Posterior cingulate gyrus (tissue), 11 donors: ENCODE data around the gene BMP3.
A peak's percentile ranks its signal among the peaks of the same experiment; 100 is the strongest.

Experiments
- DNase-seq, 10 donors: peaks; one replicate each; pipeline versions ENCODE4 v3.0.0 to v3.0.0-alpha.2; 2020 to 2021; ENCODE audit warnings: mixed read lengths in 3 of 10
- intact Hi-C: fragments of 100-400 bp; cut with DNase I; formaldehyde crosslinking; loops from one replicate; pipeline ENCODE4 v1.15.1; 2023

Gene BMP3

DNA sequence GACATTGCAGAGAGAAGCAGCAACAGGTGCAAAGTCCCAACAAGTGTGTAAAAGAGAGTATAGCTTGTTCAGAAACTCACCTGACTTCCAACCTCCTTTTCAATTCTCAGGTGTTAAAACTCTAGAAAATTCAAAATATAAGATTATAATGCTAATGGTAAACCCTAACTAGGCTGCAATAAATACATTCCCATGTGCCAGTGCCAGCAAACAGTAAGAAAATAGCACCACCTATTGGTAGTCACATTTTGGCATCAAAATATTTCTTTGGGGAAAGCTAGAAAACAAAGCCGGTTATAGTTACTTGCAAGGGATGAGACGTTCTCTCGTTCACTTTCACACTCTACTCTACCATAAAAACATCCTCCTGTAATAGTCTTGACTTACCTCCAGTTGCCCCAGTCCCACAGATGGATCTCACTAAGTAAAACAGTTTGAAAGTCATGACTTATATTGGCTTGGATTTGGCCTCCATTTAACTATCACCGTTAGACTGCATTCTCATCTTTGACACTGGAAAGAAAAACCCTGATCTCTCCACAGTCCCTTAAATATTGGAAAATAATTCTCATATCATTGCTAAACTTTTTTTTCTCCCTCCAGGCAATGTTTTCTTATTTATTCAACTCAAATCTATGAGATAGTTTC is 9.6 kb downstream of the BMP3 start:
- no peak for DNase-seq
- intact Hi-C loops: loop anchor here (1.0 kb wide), 1 partner anchor 679 kb away; no protein-coding TSS in a partner anchor

DNA sequence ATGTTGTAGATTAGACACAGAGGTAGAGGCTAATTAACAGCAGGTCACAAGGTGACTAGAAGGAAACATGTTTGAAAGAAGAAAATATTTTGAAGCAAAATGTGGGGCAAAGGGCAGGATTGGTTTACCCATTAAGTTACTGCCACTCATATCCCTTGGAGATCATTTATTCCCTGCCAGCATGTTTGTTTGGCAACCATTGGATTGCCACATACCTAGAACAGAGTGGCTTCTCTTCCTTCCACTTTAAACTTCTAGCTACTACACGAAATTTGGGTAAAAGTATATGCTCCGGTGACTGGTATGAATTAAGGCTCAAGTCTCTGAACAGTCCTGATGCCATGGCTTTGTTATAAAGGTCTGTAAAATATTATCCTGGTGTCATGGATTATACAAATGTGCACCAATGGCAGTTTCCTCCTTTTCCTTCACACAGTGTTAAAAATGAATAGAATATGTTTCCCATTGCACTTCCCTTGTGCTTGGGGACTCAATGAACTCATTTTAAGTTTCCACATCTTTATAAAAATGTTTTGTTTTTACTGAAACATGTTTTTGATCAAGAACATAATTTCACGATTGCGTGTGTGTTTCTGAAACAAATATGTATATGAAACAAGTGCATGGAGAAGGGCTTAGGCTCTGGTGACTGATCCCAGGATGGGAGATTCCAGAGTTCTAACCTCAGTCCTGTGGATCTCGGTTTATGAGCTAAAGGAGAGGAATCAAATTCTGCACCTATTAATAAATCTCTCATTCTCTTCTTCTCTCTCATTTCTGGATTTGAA is 12.3 kb downstream of the BMP3 start:
- intact Hi-C loops: no loop called here
- DNase-seq: no peak

DNA sequence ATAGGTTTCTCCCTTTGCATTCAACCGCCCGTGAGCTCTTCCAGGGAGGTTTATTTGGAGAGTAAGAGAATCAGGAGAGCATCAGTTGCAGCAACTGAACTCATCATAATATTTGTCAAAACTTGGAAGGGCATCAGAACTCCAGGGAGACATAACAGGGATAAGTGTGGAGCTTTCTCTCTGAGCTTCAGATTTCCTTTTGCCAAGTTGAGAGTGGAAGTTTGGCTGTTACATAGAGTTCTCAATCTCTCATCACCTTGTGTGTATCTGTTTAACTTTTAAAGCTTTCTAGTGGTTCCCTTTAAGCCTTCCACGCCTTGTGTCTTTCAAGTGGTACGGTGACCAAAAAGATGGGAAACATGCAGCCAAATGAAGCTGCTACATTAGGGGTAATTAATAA is 18.8 kb downstream of the BMP3 start:
- no peak for DNase-seq
- intact Hi-C loops: no loop called here

DNA sequence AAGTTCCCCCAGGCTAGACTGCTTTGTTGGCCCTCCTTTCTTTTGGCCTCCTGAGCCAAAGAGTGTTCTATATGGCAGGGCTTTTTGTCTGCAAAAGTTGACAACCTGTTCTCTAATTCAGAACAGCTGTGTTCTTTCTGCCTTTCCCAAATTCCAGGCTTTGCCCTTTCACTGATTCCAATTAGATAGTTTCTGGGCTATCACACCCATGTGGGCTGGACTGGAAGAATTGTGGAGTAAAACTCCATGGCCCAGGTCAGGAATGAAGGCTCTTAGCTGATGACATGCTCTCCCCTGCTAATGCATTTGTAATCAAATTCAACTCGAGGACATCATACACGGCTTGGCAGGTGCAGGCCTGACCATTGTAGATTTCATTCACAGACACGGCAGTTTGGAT is 19.4 kb downstream of the BMP3 start:
- no peak for DNase-seq
- intact Hi-C loops: no loop called here

DNA sequence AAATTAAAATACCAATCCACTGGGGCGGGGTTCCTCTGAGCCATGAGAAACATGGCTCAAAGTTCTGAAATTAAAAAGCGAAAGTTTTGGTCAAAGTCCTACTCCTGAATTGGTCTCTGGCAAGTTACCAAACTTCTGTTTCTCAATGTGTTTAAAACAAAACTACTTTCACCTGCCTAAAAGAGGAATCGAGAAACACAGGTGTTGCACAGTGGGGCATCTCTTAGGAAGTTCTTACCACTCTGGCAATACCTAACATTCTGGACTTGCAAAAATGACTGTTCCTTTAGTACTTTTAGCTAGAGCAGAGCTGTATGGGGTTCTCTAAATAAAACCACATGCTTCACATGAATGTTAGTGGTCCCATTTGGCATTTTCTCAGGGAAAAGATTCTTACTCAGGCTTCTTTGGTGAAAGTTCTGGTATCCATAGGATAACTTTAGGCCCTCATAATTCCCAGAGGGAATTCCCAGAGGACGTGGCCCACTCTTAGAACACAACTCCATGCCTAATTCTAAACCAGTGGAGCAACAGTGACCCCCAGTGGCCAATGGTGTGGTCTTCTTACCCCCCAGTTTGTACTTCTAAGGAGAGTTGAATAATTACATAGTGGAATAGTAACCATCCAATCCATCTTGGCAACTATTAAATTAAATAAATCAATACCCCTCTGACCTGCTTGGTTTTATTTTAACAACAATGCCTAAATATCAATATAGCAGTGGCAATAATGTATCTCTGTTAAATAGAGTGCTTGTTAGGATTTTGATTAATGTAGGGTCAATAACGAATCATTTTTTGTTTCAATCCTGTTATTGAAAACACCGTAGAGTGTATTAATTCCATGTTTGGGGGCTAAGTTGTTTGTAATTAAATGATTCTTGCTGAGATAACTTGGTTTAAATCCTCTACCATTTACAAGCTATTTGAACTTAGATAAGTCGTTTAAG is 21.9 kb downstream of the BMP3 start:
- peak in 7 of 10 donors; percentile 36 to 83 (median 58) for DNase-seq
- intact Hi-C loops: no loop called here

DNA sequence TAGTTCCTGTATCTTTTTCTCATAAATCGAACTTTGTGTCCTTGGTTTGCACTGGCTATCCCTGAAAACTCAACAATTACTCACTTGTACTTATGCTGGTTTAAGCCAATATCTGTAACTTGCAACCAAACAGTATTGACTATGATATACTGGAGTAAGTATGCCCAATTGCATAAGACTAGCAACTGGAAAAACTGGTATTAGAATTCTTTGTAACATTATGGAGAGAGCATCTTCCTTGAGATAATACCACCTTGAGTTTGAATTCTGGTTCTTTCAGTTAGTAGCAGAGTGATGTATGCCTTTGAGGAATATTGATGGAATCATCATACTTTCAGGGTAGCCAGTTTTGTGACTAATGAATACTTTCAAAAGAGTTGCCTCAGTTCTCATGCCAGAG is 28.1 kb downstream of the BMP3 start:
- DNase-seq: no peak
- intact Hi-C loops: no loop called here

DNA sequence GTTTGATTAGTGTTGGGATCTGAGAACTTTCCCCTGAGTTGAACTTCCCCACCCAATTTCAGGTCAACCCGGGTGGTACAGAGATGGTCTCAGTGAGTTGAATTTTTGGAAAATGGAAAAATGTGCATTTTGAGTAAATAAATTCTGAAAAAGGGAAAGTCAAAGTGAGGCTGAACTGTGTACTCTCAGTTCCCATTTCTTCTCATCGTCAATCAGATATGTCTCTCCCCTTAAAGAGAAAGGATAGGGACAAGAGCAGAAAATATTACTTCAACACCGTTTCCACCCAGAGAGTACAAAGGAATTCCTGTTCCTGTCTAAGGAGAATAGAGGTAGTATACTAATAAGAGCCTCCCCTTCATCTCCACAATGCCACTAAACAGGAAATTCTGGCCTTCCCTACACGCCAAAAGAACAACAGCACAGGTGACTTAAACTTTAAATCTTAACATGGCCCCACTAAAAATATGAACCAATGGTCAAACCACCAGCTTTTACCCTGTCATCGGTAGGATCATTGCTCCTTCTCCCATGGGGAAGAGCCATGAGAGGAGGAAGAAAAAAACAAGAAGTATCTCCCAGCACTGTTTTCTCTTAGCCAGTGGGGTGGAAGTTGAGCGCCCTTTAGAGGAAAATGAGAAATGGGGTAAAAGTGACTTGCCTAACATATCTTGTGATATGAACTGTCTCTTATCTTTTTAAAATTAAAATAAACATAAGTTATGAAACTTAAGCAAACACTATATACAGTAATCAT is 30.3 kb downstream of the BMP3 start:
- no peak for DNase-seq
- intact Hi-C loops: no loop called here

DNA sequence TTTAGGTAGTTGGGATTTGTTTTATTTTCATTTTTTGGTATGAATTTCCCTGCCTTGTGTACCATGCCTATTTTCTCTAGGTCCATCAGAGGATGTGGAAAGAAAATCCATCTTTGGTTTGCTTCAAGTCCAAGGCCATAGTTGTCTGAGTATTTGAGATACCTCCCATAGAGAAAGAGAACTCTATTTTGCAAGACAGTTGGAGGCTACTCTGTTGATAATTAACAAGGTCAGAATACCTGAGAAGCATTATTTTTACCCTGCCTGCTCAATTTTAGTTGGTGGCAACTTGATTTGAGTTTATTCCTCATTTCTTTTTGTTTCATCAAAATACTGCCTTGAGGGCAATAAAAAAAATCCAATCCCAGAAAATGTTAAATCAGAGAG is 30.8 kb downstream of the BMP3 start:
- intact Hi-C loops: no loop called here

DNA sequence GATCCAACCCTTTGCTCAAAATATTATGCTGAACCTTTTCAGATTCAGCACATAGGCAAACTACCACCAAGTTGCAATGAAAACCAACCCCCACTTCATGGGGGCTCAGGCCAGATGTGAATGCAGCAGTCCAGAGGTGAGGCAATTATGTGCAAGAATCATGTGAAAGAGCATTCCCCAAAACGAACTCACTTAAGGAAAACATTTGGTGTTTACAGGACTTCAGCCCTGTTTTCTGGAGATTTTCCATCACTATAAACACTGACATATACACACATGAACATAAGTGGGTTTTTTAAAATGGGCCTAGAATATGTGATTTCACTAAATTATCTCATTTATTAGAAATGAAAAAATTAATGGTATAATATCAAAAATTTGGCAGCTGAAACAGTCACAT is 31.5 kb downstream of the BMP3 start:
- intact Hi-C loops: no loop called here
- no peak for DNase-seq

More for the DNA sequence above, 30.8 kb downstream of the BMP3 start:
- no peak for DNase-seq

DNA sequence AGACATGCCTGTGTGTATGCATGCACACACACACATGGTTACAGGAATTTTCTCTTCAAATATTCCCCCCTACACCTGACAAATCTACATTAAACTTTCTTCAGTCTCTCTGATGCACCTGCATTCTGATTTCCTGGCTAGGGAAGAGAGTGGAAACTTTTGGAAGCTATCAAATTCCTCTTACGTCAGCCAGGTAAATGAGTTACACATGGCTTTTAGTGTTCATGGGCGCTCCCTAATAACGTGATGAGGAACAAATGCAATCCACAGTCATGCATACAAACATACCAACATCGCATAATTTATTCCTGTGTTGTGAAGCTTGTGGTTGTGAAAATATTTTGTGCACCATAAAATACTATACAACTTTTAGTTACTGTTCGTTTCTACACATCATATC is 34.9 kb downstream of the BMP3 start:
- intact Hi-C loops: loop anchor here (5.0 kb wide), 1 partner anchor 1202 kb away; no protein-coding TSS in a partner anchor
- DNase-seq: no peak

DNA sequence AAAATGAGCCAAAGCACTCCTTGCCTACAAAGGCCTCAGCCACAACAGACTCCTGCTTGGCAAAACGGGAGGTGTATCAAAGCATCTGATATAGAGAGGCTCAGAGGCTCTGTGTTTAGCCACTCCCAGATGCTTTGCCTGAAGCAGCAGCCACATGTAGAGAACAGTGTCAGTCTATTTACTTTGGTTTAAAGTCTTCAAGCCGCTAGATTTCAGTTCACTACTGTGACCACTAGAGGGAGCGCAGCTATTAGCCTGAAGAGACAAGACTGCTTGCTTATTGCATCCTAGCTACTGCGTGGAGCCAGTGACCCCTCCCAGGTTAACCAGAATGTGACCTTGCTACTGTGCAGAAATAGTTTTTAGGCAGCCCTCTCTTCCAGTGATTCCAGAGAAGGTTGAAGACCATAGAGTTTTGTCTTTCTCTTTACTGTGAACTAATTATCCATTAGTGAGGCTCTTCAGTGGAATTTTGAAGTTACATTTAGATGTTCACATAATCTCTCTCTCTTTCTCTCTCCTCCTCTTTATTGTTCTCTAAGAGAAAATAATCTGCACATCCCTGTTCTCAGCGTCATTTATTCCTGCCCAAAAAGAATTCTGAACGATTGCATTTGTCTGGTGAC is 39.3 kb downstream of the BMP3 start:
- intact Hi-C loops: loop anchor here (5.0 kb wide), 1 partner anchor 1197 kb away; no protein-coding TSS in a partner anchor

DNA sequence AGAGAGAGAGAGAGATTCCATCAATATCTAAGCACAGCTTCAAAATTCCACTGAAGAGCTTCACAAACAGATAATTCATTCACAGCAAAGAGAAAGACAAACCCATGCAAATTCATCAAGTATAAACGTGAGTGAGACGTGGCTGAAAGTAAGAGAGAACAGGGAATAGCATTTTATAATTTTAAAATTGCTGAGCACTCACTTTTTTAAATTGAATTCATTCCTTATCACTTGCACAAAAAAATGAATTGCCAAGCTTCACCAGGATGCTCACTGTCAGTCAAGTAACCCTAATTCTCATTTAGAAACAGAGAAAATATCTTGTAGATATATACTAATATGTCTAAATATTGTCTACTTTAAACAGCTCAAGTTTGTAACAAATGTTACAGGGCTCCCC is 40.5 kb downstream of the BMP3 start:
- no peak for DNase-seq
- intact Hi-C loops: no loop called here

More for the DNA sequence above, 39.3 kb downstream of the BMP3 start:
- DNase-seq: peak in 8 of 10 donors; percentile 11 to 84 (median 54)

DNA sequence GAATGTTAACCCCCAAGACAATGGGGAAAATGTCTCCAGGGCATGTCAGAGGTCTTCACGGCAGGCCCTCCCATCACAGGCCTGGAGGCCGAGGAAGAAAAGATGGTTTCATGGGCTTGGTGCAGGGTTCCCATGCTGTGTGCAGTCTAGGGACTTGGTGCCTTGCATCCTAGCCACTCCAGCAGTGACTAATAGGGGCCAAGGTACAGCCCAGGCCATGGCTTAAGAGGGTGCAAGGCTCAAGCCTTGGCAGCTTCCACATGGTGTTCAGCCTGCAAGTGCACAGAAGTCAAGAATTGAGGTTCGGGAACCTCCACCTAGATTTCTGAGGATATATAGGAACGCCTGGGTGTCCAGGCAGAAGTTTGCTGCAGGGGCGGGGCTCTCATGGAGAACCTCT is 50.6 kb downstream of the BMP3 start:
- intact Hi-C loops: no loop called here
- DNase-seq: peak in 1 of 10 donors; percentile 48

DNA sequence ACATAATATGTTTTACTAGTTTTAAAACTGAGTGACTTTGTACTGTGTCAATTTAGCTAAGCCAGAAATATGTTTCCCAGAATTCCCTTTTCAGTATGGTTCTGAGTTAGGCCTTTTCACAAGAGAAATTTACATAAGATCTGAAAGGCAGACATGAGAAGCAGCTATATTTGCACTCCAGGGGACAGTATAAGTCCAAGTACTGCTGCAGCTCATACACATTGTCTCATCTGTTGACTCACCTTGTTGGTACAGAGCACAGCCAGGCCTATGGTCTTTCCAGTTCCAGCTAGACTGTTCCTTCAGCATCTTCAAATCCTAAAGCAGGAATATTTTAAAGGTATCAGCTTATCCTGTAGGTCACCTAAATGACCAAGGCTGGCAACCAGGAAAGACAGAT is 53.5 kb downstream of the BMP3 start:
- intact Hi-C loops: no loop called here
- no peak for DNase-seq

DNA sequence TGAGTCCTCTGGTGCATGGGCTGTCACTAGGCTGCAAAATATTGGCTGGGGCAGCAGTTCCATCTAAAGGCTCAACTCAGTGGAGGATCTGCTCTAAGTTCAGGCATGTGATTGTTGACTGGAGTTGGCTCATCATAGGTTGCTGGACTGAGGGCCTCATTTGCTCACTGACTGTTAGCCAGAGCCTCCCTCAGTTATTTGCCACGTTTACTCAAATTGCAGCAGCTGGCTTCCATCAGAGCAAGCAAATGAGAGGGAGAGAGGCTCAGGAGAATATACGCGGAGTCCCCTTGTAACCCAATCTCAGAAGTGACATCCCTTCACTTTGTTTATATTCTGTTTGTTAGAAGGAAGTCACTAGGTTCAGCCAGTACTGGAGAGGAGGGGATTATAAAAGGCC is 54.1 kb downstream of the BMP3 start:
- intact Hi-C loops: no loop called here
- no peak for DNase-seq

DNA sequence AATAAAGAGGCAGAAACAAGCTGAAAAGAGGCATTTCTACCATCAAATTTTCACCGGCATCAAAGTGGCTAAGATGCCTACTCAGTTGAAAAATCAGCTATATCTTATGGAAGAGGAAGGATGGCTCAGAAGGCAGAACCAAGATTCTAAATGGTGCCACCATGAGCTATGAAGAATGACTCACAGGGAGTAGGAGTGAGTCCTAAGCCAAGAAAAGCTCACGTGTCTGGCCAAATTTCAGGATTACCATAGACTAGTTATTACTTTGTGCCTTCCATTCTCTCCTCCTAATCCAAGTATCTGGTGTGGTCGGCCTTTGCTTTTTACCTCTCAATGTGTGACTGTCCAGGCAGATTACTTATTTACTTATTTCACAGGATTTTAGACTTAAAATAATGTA is 54.8 kb downstream of the BMP3 start:
- intact Hi-C loops: no loop called here
- DNase-seq: no peak

DNA sequence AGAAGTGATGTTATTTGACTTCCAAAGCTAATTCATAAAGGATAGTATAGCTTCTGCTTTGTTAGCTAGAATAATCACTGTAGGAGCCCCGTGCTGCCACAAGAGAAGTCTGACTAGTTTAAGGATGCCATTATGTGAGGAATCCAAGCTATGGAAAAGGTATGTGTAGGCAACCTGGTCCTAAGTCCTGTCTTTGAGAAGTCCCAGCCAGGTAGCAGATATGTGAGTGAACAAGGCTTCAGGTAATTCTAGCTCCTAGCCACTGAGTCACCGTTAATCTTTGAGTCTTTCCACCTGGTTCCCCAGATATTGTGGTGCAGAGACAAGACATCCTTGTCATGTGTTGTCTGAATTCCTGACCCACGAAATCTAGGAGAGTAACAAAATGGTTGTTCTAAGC is 55.5 kb downstream of the BMP3 start:
- no peak for DNase-seq
- intact Hi-C loops: no loop called here

DNA sequence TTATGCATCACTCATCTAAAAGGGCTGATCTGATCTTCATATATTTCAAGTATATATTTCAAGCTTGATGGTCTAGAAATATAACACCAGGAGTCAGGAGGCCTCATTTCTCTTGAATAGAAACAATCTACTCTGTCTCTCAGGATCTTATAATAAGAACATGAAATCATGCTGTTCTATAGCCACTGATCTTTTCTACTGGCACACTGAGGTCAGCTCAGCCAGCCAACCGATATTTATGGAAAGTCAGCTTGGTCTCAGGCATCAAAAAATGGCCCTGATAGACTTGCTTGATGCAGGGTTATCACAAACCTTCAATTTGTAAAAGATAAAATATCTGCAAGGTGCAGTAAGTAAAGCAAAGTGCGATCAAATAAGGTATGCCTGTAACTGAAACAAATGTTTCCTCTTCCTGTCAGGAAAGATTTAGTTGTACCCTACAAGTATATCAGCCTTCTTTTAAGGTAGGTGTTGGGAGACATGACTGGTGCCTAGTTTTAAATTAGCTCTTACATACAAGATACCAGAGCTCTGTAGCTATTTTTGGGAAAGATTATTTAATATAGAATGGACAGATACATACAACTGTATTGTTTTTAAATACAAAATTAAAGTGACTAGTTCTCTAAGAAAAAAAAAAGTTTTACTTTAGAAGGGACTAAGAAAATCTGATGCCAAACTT is 63.4 kb downstream of the BMP3 start:
- intact Hi-C loops: no loop called here
- DNase-seq: no peak

DNA sequence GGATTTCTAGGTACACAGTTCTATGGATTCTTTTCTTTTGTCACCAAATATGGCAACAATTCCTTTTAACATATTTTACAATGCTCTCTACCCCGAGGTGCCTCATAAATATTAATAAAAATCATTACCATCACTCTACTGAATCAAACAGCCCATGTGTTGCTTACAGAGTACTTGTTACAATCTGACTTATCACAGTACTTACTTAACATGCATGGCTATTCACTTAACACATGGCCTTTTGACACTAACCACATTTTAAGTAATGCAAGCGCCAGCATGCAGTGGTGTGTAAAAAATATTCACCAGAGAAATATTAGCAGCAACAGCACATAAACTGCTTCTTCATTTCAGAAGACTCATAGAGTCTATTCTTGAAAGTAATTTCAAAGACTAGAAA is 64.9 kb downstream of the BMP3 start:
- DNase-seq: no peak
- intact Hi-C loops: no loop called here
